H9 (cell line): ENCODE data around the gene ZNF440. TPM values are rescaled to one million over a fixed set of nuclear protein-coding genes. Genes with fewer than 3 reads are reported as not detected.

Experiments used
- DNase-seq: peaks from one replicate; pipeline ENCODE4 v3.0.0-alpha.2; 2017
- H2AFZ ChIP-seq: one replicate; pipeline ENCODE4 v1.6.1; 2013; ENCODE audit warnings: mild to moderate bottlenecking, low read length, control low read depth, moderate library complexity
- H2AK5ac ChIP-seq: 2 replicates; pipeline ENCODE4 v1.6.1; 2013; ENCODE audit warnings: low read length, control low read depth, mixed read lengths; ENCODE audit not compliant: insufficient read length
- H2BK120ac ChIP-seq: one replicate; pipeline ENCODE4 v1.6.1; 2013; ENCODE audit warnings: low read depth, mild to moderate bottlenecking, low read length, control low read depth, inconsistent platforms; ENCODE audit not compliant: poor library complexity, severe bottlenecking
- H2BK12ac ChIP-seq: 2 replicates; pipeline ENCODE4 v1.6.1; 2013; ENCODE audit warnings: low read length, control low read depth, mixed read lengths, low read depth; ENCODE audit not compliant: insufficient read length
- H2BK15ac ChIP-seq: 2 replicates; pipeline ENCODE4 v1.6.1; 2013; ENCODE audit warnings: low read depth, low read length, control low read depth
- H2BK20ac ChIP-seq: one replicate; pipeline ENCODE4 v1.6.1; 2013; ENCODE audit warnings: low read depth, mild to moderate bottlenecking, low read length, control low read depth, inconsistent platforms; ENCODE audit not compliant: poor library complexity, severe bottlenecking
- H2BK5ac ChIP-seq: 2 replicates; pipeline ENCODE4 v1.6.1; 2013; ENCODE audit warnings: low read length, control low read depth, mixed read lengths; ENCODE audit not compliant: insufficient read length
- H3K14ac ChIP-seq: 2 replicates; pipeline ENCODE4 v1.6.1; 2013; ENCODE audit warnings: low read length, control low read depth; ENCODE audit not compliant: insufficient read depth
- H3K18ac ChIP-seq: 2 replicates; pipeline ENCODE4 v1.6.1; 2013; ENCODE audit warnings: low read depth, mild to moderate bottlenecking, mixed read lengths, low read length, control low read depth; ENCODE audit not compliant: insufficient read length
- H3K23ac ChIP-seq: 2 replicates; pipeline ENCODE4 v1.6.1; 2013; ENCODE audit warnings: low read length, control low read depth, mixed read lengths, low read depth; ENCODE audit not compliant: insufficient read length
- H3K23me2 ChIP-seq: 2 replicates; pipeline ENCODE4 v1.6.1; 2013; ENCODE audit warnings: low read depth, mild to moderate bottlenecking, mixed read lengths, low read length, control low read depth; ENCODE audit not compliant: insufficient read length, poor library complexity, severe bottlenecking
- H3K27ac ChIP-seq: 2 replicates; pipeline ENCODE4 v1.5.1; 2013; ENCODE audit warnings: low read length, control low read depth, mixed read lengths, low read depth; ENCODE audit not compliant: insufficient read length
- H3K27me3 ChIP-seq: 2 replicates; pipeline ENCODE4 v1.6.1; 2013; ENCODE audit warnings: low read length, control low read depth, inconsistent platforms; ENCODE audit not compliant: insufficient read depth
- H3K4ac ChIP-seq: 2 replicates; pipeline ENCODE4 v1.6.1; 2013; ENCODE audit warnings: low read depth, mild to moderate bottlenecking, control low read depth, inconsistent platforms, low read length, moderate library complexity
- H3K4me1 ChIP-seq: 2 replicates; pipeline ENCODE4 v1.6.1; 2013; ENCODE audit warnings: low read length, control low read depth, inconsistent platforms; ENCODE audit not compliant: insufficient read depth
- H3K4me2 ChIP-seq: 2 replicates; pipeline ENCODE4 v1.6.1; 2013; ENCODE audit warnings: low read length, control low read depth, mixed read lengths; ENCODE audit not compliant: insufficient read length, insufficient read depth
- H3K56ac ChIP-seq: 2 replicates; pipeline ENCODE4 v1.6.1; 2013; ENCODE audit warnings: low read depth, mild to moderate bottlenecking, mixed read lengths, low read length, control low read depth; ENCODE audit not compliant: insufficient read length
- H3K79me1 ChIP-seq: 2 replicates; pipeline ENCODE4 v1.6.1; 2013; ENCODE audit warnings: low read depth, mild to moderate bottlenecking, moderate library complexity, low read length, control low read depth, inconsistent platforms; ENCODE audit not compliant: insufficient read depth, poor library complexity, severe bottlenecking
- H3K79me2 ChIP-seq: 2 replicates; pipeline ENCODE4 v1.6.1; 2013; ENCODE audit warnings: low read length, control low read depth, inconsistent platforms; ENCODE audit not compliant: insufficient read depth
- H3K9ac ChIP-seq: 2 replicates; pipeline ENCODE4 v1.6.1; 2013; ENCODE audit warnings: low read length, control low read depth, mixed read lengths; ENCODE audit not compliant: insufficient read length; ENCODE audit errors: extremely low read depth
- H3K9me3 ChIP-seq: one replicate; pipeline ENCODE4 v1.6.1; 2013; ENCODE audit warnings: low read depth, low read length, inconsistent platforms; ENCODE audit not compliant: control insufficient read depth
- H3T11ph ChIP-seq: one replicate; pipeline ENCODE4 v1.6.1; 2013; ENCODE audit warnings: mild to moderate bottlenecking, low read length, control low read depth, inconsistent platforms
- H4K20me1 ChIP-seq: one replicate; pipeline ENCODE4 v1.6.1; 2013; ENCODE audit not compliant: control insufficient read depth, insufficient read length, insufficient read depth
- H4K5ac ChIP-seq: 2 replicates; pipeline ENCODE4 v1.6.1; 2013; ENCODE audit warnings: low read depth, mild to moderate bottlenecking, mixed read lengths, low read length, control low read depth; ENCODE audit not compliant: insufficient read length
- H4K8ac ChIP-seq: replicated peaks from 2 replicates; pipeline ENCODE4 v1.6.1; 2013; ENCODE audit warnings: low read length, control low read depth, mixed read lengths, low read depth; ENCODE audit not compliant: insufficient read length
- H4K91ac ChIP-seq: 2 replicates; pipeline ENCODE4 v1.6.1; 2013; ENCODE audit warnings: low read depth, mild to moderate bottlenecking, moderate library complexity, mixed read lengths, low read length, control low read depth; ENCODE audit not compliant: insufficient read length
- H3K27ac Mint-ChIP-seq, 3 experiments: 2 replicates in 2 of 3; 3 replicates in 1 of 3; pipeline ENCODE4 v1.8.0; 2020 to 2021; ENCODE audit warnings: mixed read lengths in 3 of 3, mild to moderate bottlenecking in 1 of 3, moderate library complexity in 1 of 3
- H3K27me3 Mint-ChIP-seq: 2 replicates; pipeline ENCODE4 v1.8.0; 2021; ENCODE audit warnings: low read depth, mild to moderate bottlenecking, moderate library complexity, mixed read lengths
- H3K36me3 Mint-ChIP-seq, 3 experiments: 2 replicates in 2 of 3; 3 replicates in 1 of 3; pipeline ENCODE4 v1.8.0; 2020 to 2021; ENCODE audit warnings: low read depth in 3 of 3, mixed read lengths in 3 of 3; ENCODE audit not compliant: insufficient read depth in 1 of 3
- H3K4me1 Mint-ChIP-seq, 2 experiments: 2 replicates each; pipeline ENCODE4 v1.8.0; 2020; ENCODE audit warnings: mixed read lengths in 2 of 2
- H3K4me3 Mint-ChIP-seq, 2 experiments: 2 replicates in 1 of 2; 3 replicates in 1 of 2; pipeline ENCODE4 v1.8.0; 2020 to 2021; ENCODE audit warnings: mild to moderate bottlenecking in 2 of 2, mixed read lengths in 2 of 2, moderate library complexity in 1 of 2
- H3K9me3 Mint-ChIP-seq, 2 experiments: 2 replicates in 1 of 2; 3 replicates in 1 of 2; pipeline ENCODE4 v1.8.0; 2020; ENCODE audit warnings: mild to moderate bottlenecking in 2 of 2, mixed read lengths in 2 of 2, moderate library complexity in 1 of 2
- WGBS: extraction: QIAGEN DNeasy Blood & Tissue Kit; methylation state at CpG from one replicate; pipeline ENCODE4 v1.1.7; 2013; ENCODE audit warnings: missing lambda C conversion rate, low lambda C conversion rate, mixed read lengths; ENCODE audit not compliant: insufficient read length; ENCODE audit errors: extremely low coverage; 5-methylcytosine and 5-hydroxymethylcytosine counted together
- total RNA-seq: library from RNA; stranded (reverse); gene quantifications from 2 replicates; pipeline ENCODE4 v1.2.1, GENCODE V29; 2021
- TF ChIP-seq, protein P1 (sequence below): fragments of 200-600 bp; sonication (generic); conservative IDR thresholded peaks from 3 replicates; pipeline ENCODE4 v1.8.0; 2021; ENCODE audit warnings: antibody characterized with exemption, mild to moderate bottlenecking

The ZNF440 gene
- total RNA-seq, 1 experiment from 2014 or later, result 4.1 TPM

DNA sequence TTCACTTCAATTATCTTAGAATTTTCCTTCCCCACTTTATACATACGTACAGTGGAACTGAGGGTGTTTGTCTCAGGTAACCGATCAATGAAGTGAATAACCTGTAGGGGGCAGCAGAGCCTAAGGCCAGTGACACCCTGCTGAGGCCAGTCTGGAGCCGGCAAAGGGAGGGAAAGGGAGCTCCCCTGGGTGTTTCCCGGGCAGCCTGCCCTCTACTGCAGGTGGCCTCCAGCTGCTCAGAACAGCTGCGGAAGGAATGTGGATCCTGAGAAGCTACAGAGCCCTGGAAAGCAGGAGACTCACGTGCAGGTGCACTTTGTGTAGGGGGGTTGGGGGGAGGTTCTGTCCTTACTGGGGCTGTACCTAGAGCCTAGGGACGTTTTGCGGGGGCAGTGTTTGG is 16.6 kb upstream of the ZNF440 start:
- peaks cover 58% of the 10 kb centered on the region for H3K27me3 Mint-ChIP-seq
- Histone ChIP-seq H3K9ac (no peak overlapping the region), H2AFZ (peak overlapping the region; percentile 70)

More for the DNA sequence above, 16.6 kb upstream of the ZNF440 start:
- H3K4me1 ChIP-seq, result 0 out of 2 replicates have a peak, but pooled peaks cover 2% of the 10 kb centered on the region
- peaks cover 10% of the 10 kb centered on the region for H3K23me2 ChIP-seq
- no peak overlapping the region for H4K8ac ChIP-seq
- Mint-ChIP-seq H3K4me3 (peak overlapping the region; percentile 15 to 88; a peak in 4 of 5 replicates), H3K9me3 (peaks cover 0 to 3% of the 10 kb centered on the region in 2 experiments; a peak in 4 of 5 replicates), H3K36me3 (no peaks in the 10 kb centered on the region), H3K4me1 (peaks cover 12% of the 10 kb centered on the region in 2 experiments), H3K27ac (peak overlapping the region in 2 of 3 experiments; percentile 45 to 53; a peak in 1 of 7 replicates)
- no peak overlapping the region for H2BK20ac ChIP-seq
- no peak overlapping the region for H3K18ac ChIP-seq
- H4K91ac ChIP-seq, result no peak overlapping the region
- no peak overlapping the region for H4K5ac ChIP-seq
- H3K79me1 ChIP-seq, result no peaks in the 10 kb centered on the region
- TF ChIP-seq, protein P1, sequence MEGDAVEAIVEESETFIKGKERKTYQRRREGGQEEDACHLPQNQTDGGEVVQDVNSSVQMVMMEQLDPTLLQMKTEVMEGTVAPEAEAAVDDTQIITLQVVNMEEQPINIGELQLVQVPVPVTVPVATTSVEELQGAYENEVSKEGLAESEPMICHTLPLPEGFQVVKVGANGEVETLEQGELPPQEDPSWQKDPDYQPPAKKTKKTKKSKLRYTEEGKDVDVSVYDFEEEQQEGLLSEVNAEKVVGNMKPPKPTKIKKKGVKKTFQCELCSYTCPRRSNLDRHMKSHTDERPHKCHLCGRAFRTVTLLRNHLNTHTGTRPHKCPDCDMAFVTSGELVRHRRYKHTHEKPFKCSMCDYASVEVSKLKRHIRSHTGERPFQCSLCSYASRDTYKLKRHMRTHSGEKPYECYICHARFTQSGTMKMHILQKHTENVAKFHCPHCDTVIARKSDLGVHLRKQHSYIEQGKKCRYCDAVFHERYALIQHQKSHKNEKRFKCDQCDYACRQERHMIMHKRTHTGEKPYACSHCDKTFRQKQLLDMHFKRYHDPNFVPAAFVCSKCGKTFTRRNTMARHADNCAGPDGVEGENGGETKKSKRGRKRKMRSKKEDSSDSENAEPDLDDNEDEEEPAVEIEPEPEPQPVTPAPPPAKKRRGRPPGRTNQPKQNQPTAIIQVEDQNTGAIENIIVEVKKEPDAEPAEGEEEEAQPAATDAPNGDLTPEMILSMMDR, result peak; percentile 88
- H3K4ac ChIP-seq, result no peak overlapping the region
- no peak overlapping the region for H2BK5ac ChIP-seq
- no peak overlapping the region for H3T11ph ChIP-seq
- no peak overlapping the region for H3K27ac ChIP-seq
- no peak overlapping the region for H3K23ac ChIP-seq
- no peak overlapping the region for H2BK12ac ChIP-seq
- H4K20me1 ChIP-seq, result no peaks in the 10 kb centered on the region
- H3K9me3 ChIP-seq, result no peaks in the 10 kb centered on the region
- no peak overlapping the region for H2BK120ac ChIP-seq
- peak overlapping the region; percentile 82 for H3K4me2 ChIP-seq
- no peaks in the 10 kb centered on the region for H3K79me2 ChIP-seq
- DNase-seq, result peak; percentile 80
- H2BK15ac ChIP-seq, result no peak overlapping the region
- WGBS, result no CpG with 5 or more reads among the region's 8 CpGs
- no peak overlapping the region for H2AK5ac ChIP-seq
- H3K56ac ChIP-seq, result no peak overlapping the region
- H3K14ac ChIP-seq, result no peak overlapping the region
- no peaks in the 10 kb centered on the region for H3K27me3 ChIP-seq
